IPS-18c (cell line): ENCODE measurements around the gene ZNF550.
"Not testable (repeated sequence)": the region's sequence is repeated elsewhere in the genome, so short reads cannot be mapped to it uniquely, and the experiment has no call there.

ENCODE experiments used
- H3K4me3 ChIP-seq: 2 replicates; pipeline ENCODE4 v1.7.0; 2013; ENCODE audit warnings: low read depth, mild to moderate bottlenecking, low read length, moderate library complexity; ENCODE audit not compliant: insufficient read depth
- H3K9me3 ChIP-seq: one replicate; pipeline ENCODE4 v1.6.1; 2013; ENCODE audit warnings: mild to moderate bottlenecking, low read length, moderate library complexity; ENCODE audit not compliant: control insufficient read depth, insufficient read depth

The ZNF550 gene

DNA sequence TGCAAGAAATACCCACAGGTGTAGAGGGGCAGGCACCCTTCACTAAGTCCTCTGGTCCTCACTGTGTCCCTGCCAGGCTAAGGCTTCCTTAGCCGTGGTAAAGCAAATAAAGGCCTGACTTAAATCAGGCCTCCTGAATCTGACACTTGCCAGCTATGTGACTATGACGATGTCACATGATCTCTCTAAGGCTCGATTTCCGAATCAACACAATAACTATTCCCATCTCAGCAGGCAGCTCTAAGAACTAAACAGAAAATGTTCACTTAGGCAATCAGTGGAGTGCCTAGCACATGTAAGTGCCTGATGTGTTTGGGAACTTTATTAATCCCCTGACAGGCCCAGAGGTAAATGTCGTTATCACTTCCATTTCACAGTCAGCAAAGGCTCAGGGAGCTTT, 2.0 kb downstream of the ZNF550 start:
- H3K4me3 ChIP-seq, result no peak overlapping the region
- H3K9me3 ChIP-seq, result peaks cover 2% of the 10 kb centered on the region

GRCh38 chr19:57552432-57552831, 7.2 kb downstream of the ZNF550 start:
- no peak overlapping the region for H3K4me3 ChIP-seq
- H3K9me3 ChIP-seq, result peaks cover 4% of the 10 kb centered on the region

DNA sequence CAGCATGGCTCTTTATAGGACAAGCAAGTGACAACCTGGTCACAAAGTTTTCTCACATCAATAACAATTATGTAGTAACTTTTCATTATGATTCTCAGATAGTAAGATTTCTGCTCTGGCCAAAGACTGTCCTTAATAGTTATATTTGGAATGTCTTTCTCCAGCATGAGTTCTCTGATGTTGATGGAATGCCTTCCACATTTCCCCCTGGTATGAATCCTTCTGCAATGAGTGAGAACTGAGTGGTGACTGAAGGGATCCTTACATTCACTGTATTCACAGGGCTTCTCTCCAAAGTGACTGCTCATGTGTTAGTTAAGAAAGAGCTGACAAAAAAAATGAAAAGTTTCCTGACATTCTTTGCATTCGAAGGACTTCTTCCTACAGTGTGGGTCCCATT, 13.2 kb downstream of the ZNF550 start:
- Histone ChIP-seq H3K4me3 (no peak overlapping the region), H3K9me3 (peaks cover 7% of the 10 kb centered on the region)

DNA sequence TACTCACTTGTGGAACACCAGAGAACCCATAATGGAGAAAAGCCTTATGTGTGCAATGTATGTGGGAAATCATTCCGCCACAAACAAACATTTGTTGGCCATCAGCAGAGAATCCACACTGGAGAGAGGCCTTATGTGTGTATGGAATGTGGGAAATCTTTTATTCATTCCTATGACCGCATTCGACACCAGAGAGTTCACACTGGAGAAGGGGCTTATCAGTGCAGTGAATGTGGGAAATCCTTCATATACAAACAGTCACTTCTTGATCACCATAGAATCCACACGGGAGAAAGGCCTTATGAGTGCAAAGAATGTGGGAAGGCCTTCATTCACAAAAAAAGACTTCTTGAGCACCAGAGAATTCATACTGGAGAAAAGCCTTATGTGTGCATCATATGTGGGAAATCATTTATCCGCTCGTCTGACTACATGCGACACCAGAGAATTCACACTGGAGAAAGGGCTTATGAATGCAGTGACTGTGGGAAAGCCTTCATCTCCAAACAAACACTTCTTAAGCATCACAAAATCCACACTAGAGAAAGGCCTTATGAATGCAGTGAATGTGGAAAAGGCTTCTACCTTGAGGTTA, 21.6 kb downstream of the ZNF550 start:
- H3K4me3 ChIP-seq, result 0 out of 2 replicates have a peak overlapping the region, but pooled peaks have one; percentile 6
- H3K9me3 ChIP-seq, result peaks cover 23% of the 10 kb centered on the region

- Histone ChIP-seq H3K4me3 (peak within 1 kb of the TSS; percentile 95), H3K9me3 (no peaks in the 10 kb centered on the region)
Measured at GRCh38 chr19:57527136-57527881, 32.4 kb downstream of the ZNF550 start, which contains the start of gene ZNF549. ZNF549 (plus strand) TSS chr19:57527356; CDS start chr19:57527574, 218 bp downstream.

DNA sequence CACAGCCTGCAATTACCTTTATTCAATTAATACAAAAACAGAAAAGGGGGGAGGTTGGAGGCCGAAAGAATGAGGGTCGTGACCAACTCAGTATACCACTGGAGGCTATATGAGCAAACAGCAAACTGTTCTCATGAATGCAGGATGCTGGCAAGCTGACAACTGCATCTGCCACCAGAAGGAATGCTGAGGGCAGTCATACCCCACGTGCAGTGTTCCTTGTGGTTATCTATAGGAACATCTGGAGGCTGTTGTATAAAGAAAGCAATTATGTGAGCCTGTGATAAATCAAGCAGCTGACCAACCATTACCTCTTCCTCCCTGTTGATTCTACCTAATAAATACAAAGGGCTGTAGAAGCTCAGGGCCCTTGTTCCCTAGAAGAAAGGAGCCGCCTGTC, 41.6 kb downstream of the ZNF550 start:
- H3K9me3 ChIP-seq, result not testable (repeated sequence)

DNA sequence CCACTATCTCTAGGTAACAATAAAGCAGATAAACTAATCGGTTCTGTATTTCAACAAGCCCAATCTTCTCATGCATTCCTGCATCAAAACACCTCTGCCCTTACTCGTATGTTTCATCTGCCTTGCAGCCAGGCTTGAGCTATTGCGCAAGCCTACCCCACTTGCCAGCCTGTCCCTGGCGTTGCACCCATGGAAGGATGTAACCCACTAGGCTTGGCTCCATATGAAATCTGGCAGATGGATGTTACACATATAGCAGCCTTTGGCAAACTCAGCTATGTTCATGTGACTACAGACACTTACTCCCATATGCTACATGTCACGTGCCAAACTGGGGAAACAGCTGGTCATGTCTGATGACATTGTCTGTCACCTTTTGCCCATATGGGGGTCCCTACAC, 44.4 kb downstream of the ZNF550 start:
- Histone ChIP-seq H3K4me3 (no peak overlapping the region), H3K9me3 (peaks cover 8% of the 10 kb centered on the region)

More for the DNA sequence above, 41.6 kb downstream of the ZNF550 start:
- not testable (repeated sequence) for H3K4me3 ChIP-seq

- H3K9me3 ChIP-seq, result peaks cover 8% of the 10 kb centered on the region
Measured at GRCh38 chr19:57512845-57513244, 46.8 kb downstream of the ZNF550 start.

GRCh38 chr19:57511484-57511883, 48.2 kb downstream of the ZNF550 start:
- H3K4me3 ChIP-seq, result no peak overlapping the region
- peaks cover 8% of the 10 kb centered on the region for H3K9me3 ChIP-seq

More at GRCh38 chr19:57512845-57513244, 46.8 kb downstream of the ZNF550 start:
- H3K4me3 ChIP-seq, result no peak overlapping the region

DNA sequence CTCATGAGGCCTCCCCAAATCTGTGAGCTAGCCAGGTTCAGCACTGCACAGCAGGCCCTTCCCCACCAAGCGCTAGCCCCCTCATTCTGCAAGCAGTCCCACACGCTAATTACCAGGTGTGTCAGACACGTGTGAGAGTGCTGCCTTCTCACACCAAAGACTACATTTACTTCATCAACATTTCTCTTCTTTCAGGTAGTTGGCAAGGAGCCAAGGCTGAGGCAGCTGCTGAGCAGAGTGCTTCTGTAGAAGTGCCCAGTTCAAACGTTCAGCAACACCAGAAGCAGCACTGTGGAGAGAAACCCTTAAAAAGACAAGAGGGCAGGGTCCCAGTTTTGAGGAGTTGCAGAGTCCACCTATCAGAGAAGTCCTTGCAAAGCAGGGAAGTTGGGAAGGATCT, 53.5 kb downstream of the ZNF550 start:
- H3K9me3 ChIP-seq, result no peaks in the 10 kb centered on the region
- H3K4me3 ChIP-seq, result no peak overlapping the region

- peak overlapping the region; percentile 34 for H3K4me3 ChIP-seq
- not testable (repeated sequence) for H3K9me3 ChIP-seq
Measured at GRCh38 chr19:57500400-57500799, 59.3 kb downstream of the ZNF550 start.

DNA sequence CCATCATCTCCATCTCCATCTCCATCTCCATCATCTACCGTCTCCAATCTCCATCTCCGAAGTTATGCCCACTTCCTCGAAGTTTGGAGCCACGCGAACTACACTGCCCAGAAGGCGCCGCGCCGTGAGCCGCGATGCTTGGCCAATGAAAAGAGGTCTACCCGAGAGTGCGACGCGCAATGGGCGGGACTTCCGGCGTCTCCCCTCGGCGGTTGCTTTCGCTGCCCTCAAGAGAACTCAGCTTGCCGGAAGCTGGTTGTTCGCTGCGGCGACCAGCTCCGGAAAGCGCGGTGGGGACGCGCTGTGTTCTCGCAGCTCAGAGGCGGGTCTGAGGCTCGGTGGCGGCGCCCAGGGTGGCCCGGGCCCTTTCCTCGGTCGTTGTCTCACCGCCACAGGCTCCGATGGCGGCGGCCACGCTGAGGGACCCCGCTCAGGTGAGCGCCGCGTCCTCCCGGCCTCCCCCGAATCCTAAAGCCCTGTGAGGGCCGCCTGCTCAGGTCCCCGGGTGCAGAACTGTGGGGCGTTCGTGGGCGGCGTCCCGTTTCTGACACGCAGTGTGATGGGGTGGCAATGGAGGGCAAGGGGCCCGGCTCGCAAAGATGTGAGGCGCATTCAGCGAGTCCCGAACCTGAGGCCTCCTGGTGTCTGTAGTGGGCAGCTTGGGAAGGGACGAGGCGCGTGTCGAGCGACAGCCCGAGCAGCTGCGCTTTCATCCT, 59.8 kb downstream of the ZNF550 start, which contains the start of gene ZNF773:
Gene ZNF773, plus strand, starts transcription at position 259 of the 716 bp plus-strand sequence. Its CDS starts 143 bp downstream, at position 402.
- H3K4me3 ChIP-seq, result peak within 1 kb of the TSS; percentile 73
- H3K9me3 ChIP-seq, result not testable (repeated sequence)

DNA sequence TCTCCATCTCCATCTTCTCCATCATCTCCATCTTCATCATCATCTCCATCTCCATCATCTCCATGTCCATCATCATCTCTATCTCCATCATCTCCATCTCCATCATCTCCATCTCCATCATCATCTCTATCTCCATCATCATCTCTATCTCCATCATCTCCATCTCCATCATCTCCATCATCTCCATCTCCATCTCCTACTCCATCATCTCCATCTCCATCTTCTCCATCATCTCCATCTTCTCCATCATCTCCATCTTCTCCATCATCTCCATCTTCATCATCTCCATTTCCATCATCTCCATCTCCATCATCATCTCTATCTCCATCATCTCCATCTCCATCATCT, 60.4 kb downstream of the ZNF550 start:
- H3K9me3 ChIP-seq, result not testable (repeated sequence)
- peak overlapping the region; percentile 73; the same call in 1 of the 2 replicates for H3K4me3 ChIP-seq

DNA sequence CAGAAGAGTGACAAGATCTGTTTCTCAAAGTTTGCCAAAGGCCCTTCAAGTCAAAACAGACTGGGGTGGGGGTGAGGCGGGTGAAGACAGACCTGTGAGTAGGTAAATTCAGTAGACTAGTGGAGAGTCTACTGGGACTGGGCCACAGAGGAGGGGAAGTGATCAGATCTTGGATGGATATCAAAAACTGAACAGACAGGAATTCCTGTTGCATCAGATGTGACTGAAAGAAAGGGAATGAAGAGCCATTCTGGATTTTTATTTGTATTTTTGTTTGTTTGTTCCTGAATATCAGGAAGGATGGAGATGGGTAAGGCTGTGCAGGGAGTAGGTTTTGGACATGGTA, 71.4 kb downstream of the ZNF550 start:
- not testable (repeated sequence) for H3K9me3 ChIP-seq
- H3K4me3 ChIP-seq, result peak overlapping the region; percentile 43; the same call in 1 of the 2 replicates

- H3K9me3 ChIP-seq, result not testable (repeated sequence)
- peak within 1 kb of the TSS; percentile 82 for H3K4me3 ChIP-seq
Measured at GRCh38 chr19:57487477-57488298, 72.0 kb downstream of the ZNF550 start, which contains the start of gene ZNF419. ZNF419 (plus strand) TSS chr19:57487750; CDS start chr19:57487951, 201 bp downstream.
